GM15510 (cell line): ENCODE data around the gene MMP11.

Experiments
- POLR2A ChIP-seq: IDR thresholded peaks from 3 replicates; pipeline ENCODE4 v1.6.1; 2011; ENCODE audit warnings: borderline replicate concordance; ENCODE audit not compliant: insufficient read length; ENCODE audit errors: extremely low read depth

MMP11 gene

GRCh38 chr22:23801886-23802377 lies 29.3 kb downstream of the MMP11 start:
- TF ChIP-seq POLR2A, result no peak

GRCh38 chr22:23803001-23803819 lies 30.6 kb downstream of the MMP11 start:
- TF ChIP-seq POLR2A, result peak; percentile 46

- no peak for TF ChIP-seq POLR2A
Measured at GRCh38 chr22:23804781-23805291, 32.2 kb downstream of the MMP11 start.

DNA sequence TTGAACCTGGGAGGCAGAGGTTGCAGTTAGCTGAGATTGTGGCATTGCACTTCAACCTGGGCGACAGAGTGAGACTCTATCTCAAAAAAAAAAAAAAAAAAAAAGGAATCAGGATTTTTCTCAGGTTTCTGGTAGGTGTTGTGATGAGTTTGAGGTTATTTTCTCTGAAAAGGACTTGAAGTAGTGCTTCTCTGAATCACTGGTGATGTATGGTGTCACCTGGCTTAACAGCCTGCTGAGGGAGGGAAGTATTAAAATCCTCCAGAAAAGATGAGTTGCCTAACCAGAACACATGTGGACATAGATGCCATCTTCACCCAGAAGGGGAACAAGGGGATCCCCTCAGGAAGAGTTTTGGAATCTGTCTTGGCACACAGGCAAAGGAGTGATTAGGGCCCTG lies 34.2 kb downstream of the MMP11 start:
- no peak for TF ChIP-seq POLR2A

GRCh38 chr22:23812378-23812777 lies 39.7 kb downstream of the MMP11 start:
- TF ChIP-seq POLR2A, result no peak

DNA sequence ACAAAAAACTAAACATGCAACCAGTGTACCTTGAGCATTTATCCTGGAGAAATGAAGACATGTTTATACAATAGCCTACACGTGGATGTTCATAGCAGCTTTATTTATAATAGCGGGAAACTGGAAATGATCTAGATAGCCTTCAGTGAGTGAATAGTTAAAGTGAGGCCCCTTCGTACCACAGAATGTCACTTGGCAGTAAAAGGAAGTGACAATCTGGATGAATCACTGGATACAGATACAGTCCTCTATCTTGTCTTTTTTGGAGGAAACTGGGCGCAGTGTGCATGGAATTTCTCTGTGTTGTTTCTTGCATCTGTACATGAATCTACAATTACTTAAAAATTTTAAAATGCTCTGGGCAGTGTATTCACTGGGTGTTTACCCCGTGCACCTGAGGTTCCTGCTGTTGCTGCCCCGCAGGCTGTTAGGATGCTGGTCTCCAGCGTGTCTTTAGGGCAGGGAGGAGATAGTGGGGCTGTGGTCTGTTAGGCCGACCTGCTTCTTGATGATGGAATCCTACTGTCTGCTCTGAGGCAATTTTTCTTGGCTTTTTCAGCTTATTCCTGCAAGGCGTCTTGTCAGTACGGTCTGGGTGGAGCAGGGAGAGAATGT lies 43.0 kb downstream of the MMP11 start:
- no peak for TF ChIP-seq POLR2A

DNA sequence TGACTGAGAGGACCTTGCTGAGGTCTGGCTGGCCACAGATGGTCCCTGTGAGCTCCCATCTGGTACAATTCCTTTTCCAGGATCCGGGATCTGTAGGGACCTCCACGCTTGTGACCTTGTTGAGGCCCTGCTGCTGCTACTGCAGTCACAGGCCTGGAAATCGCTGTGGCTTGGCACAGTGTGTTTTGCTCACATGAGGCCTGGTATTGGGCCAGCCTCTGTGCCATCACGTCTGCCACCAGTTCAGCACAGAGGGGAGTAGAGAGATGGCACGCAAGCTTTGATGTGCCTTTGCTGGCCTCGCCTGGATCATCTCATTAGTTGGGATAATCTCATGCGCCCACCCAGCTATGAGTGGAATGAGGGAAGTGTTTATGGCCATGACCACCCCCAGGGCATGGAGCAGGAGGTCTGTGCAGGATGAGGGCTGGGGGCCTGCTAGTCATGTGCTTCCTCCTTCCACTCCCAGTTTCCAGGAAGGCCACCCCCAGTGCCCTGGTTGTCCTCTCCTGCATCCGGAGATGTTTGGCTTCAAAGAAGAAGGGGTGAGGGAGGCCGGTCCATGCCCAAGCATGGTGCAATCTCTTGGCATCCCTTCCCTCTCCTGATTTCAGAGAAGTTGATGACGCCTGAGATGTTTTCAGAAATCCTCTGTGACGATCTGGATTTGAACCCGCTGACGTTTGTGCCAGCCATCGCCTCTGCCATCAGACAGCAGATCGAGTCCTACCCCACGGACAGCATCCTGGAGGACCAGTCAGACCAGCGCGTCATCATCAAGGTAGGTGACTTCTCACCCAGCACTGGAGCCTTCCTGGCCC lies 43.7 kb downstream of the MMP11 start:
- TF ChIP-seq POLR2A, result no peak

DNA sequence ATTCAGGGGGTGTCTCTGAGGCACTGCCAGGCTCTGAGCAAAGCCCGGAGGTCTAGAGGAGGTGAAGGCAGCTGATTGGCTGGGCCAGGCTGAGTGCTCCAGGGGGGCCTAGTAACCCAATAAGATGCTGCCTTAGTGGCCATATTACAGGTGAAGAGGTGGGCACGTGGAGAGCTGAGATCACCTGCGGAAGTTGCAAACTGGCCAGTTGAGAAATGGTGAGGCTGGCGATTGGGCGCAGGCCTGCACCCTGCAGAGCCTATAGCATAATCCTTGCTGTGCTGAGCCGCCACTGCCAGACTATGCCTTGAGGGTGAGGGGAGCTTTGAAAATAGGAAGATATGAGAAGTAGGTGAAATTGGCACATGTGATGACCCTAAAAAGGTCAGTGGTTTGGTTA lies 44.5 kb downstream of the MMP11 start:
- TF ChIP-seq POLR2A, result no peak

DNA sequence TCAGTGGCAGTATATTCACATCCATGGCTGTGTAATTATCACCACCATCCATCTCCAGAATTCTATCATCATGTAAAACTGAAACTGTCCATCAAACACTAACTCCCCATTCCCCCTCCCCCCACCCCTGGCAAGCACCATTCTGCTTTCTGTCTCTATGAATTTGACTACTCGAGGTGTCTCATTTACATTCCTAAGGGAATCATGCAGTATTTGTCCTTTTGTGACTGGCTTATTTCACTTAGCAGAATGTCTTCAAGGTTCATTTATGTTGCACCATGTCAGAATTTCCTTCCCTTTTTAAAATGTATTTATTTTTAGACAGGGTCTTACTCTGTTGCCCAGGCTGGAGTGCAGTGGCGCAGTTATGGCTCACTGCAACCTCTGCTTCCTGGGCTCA lies 45.9 kb downstream of the MMP11 start:
- no peak for TF ChIP-seq POLR2A

GRCh38 chr22:23820748-23821211 lies 48.1 kb downstream of the MMP11 start:
- no peak for TF ChIP-seq POLR2A

DNA sequence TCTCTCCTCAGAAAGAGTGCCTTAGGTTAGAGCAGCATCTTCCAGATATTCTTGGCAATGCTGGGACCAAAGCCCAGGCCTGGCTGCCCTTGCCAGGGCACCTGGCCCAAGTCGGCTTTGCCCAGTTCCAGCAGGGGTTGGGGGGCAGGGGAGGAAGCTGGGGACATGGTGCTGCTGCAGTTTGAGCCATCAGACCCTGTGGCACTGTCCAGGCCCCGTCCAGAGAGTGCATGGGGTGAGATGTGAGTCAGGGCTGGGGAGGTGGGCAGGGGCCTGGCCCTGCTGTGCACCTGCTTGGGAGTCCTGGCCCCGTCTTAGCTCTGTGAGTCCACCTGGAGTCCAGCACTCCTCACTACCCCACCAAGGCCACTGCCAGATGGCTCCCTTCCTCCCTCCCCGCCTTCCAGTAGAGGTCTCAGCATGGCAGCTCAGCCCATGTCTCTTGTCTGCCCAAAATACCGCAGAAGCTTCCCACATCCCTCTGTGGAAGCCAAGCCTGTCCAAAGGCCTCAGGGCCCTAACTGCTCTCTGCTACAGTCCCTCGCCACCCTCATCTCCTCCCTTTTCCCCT lies 49.5 kb downstream of the MMP11 start:
- no peak for TF ChIP-seq POLR2A

DNA sequence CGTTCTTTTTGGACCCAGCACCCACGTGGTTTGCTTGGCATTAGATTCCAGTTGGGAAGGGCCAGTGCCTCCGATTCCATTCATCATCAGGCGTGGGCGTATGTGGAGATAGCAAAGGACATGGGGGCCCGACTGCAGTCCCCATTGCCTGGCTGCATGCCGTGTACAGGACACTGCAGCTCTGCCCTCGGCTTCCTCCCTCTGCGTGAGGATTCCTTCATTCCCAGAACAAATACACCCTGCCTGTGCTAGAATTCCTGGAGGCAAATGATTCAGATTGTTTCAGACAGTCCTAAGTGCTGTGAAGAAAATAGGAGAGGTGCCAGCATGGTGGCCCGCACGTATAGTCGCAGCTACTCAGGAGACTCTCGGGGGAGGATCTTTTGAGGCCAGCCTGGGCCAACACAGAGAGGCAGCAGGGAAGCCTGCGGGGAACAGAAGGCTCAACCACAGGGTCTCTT lies 50.7 kb downstream of the MMP11 start:
- no peak for TF ChIP-seq POLR2A

GRCh38 chr22:23824476-23825245 lies 52.0 kb downstream of the MMP11 start:
- TF ChIP-seq POLR2A, result no peak
